ENCODE results near the gene CASKIN2. TPM values are rescaled to one million over a fixed set of nuclear protein-coding genes. Genes with fewer than 3 reads are reported as not detected.
A peak's percentile ranks its signal among the peaks of the same experiment; 100 is the strongest.

CASKIN2 gene, protein sequence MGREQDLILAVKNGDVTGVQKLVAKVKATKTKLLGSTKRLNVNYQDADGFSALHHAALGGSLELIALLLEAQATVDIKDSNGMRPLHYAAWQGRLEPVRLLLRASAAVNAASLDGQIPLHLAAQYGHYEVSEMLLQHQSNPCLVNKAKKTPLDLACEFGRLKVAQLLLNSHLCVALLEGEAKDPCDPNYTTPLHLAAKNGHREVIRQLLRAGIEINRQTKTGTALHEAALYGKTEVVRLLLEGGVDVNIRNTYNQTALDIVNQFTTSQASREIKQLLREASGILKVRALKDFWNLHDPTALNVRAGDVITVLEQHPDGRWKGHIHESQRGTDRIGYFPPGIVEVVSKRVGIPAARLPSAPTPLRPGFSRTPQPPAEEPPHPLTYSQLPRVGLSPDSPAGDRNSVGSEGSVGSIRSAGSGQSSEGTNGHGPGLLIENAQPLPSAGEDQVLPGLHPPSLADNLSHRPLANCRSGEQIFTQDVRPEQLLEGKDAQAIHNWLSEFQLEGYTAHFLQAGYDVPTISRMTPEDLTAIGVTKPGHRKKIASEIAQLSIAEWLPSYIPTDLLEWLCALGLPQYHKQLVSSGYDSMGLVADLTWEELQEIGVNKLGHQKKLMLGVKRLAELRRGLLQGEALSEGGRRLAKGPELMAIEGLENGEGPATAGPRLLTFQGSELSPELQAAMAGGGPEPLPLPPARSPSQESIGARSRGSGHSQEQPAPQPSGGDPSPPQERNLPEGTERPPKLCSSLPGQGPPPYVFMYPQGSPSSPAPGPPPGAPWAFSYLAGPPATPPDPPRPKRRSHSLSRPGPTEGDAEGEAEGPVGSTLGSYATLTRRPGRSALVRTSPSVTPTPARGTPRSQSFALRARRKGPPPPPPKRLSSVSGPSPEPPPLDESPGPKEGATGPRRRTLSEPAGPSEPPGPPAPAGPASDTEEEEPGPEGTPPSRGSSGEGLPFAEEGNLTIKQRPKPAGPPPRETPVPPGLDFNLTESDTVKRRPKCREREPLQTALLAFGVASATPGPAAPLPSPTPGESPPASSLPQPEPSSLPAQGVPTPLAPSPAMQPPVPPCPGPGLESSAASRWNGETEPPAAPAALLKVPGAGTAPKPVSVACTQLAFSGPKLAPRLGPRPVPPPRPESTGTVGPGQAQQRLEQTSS (N-terminal part only)
- 6.7 and 7.4 TPM in 2 replicates for total RNA-seq (2014; rRNA removed; shearing (Covaris generic))
- 5.0 and 5.1 TPM in 2 replicates for polyA plus RNA-seq (2015; cell fraction: cytosol; rRNA removed)
- 9.8 and 10.2 TPM in 2 replicates for polyA plus RNA-seq (2015; cell fraction: nucleus; rRNA removed)

DNA sequence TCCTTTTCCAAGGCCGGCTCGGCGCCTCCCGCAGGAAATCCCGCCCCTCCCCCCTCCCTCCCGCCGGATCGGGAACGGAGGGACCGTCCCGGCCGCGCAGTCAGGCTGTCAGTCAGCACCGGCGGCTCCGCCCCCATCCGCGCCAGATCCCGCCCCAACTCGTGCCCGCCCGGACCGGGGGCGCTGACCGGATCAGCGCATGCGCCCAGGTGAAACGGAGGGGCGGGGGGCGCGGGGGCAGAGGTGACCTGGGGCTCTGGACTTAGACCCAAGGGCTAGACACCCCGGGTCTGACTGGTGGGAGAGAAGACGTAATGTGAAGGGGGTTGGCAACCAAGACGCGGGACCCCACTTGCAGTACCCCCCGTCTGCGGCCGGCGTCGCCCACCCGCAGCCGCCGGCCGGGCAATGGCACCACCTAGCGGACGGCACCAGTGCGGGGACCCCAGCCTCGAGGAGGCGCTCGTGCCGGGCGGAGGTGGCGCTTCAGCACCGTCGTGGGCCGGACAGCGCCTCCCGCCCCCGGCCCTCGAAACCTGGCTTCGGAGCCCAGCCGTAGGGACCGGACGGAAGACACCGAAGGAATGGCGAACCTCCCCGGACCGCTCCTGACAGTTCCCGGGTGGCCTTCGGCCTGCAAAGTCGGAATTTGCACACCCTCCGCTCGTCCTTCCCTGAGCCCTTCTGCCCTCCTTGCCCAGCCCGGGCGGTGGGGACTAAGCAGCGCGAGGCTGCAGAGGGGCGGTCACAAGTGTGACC is at the start of gene CASKIN2:
CASKIN2 (minus strand) TSS at position 42 of the 759 bp plus-strand sequence. CDS start 1,733 bp downstream, outside the sequence.
- DNase-seq (ENCODE audit: low read depth), result peak; percentile 80

DNA sequence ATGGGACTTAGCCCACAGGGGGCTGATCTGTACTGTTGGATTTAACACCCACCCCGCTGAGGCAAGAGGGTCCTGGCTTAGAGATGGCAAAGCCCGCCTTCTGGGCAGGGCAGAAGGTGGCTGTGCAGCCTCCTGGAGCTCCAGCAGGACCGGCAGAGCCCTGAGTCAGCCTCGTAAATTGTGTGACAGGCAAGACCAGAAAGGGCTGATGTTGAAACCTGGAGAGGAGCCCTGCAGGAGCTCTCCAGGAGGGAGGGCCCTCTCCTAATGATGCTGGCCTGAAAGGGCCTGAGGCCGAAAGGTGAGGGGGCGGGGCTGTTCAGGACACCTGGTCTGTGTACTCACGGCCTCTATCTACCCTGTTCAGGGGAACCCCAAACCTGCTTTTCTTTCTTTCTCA is 49.7 kb upstream of the CASKIN2 start:
- DNase-seq (ENCODE audit: low read depth), result peak; percentile 22

DNA sequence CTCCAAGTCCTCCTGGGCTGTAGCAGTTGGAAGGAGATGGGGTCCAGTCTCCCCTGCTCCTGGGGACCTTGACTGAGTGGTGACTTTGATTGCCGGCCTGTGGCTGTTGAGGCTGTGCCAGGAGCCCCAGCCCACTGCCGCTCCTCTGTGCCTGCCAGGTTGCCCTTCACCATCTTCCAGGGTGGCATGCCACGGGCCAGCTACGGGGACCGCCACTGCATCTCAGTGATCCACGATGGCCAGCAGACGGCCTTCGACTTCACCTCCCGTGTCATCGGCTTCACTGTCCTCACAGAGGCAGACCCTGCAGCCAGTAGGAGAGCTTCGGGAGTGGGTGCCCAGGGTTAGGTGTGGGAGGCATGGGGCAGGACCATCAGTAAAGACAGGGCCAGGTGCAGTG is 48.9 kb upstream of the CASKIN2 start:
- DNase-seq (ENCODE audit: low read depth), result no peak

DNA sequence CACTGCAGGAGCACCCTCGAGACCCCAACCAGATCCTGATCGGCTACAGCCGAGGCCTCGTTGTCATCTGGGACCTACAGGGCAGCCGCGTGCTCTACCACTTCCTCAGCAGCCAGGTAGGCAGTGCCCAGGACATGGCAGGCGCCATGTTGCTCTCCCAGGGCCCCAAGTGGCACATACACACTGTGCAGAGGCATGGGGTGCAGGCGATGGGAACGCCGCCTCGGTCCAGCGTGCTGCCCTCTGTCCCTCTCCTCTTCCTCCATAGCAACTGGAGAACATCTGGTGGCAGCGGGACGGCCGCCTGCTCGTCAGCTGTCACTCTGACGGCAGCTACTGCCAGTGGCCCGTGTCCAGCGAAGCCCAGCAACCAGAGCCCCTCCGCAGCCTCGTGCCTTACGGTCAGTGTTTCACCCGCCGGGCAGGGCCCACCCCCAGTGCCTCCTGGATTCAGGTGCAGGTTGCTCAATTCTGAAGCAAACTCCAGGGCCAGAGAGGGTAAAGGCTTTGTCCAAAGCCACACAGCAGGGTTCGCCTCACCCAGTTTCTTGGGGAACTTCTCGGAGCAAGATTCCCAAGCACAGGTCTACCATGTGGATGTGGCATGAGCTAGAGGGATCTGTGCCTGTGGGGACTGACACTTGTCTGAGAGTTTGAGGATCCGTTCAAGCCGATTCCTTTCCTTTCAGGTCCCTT is 47.9 kb upstream of the CASKIN2 start:
- no peak for DNase-seq (ENCODE audit: low read depth)

DNA sequence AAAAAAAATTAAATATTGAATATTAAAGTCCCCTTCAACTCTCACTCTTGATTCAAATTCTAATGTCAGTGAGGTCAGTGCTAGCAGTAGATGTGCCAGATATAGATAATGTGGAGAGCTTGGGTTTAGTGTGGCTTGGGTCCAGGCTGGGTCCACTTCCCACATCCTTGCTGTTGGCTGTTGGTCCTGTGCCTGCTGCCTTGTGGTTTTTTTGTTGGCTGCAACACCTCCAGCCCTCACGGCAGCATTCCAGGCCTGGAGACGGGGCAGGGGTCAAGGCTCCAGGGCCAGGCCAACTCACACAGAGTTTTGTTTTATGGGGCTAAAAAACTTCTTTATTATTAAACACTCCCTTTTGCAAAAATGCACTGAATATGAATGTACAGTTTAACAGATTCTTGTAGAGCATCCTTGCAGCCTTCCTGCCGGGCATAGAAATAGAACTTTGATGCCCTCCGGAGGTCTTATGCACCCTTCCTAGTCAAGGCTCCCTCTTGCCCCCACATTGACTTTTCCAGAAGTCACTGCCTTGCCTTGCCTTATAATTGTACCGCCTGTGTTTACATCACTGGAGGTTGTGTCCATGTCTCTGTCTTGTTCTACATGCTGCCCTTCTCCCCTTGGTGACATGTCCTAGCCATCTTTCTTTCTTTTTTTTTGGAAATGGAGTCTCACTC is 46.7 kb upstream of the CASKIN2 start:
- DNase-seq (ENCODE audit: low read depth), result no peak

DNA sequence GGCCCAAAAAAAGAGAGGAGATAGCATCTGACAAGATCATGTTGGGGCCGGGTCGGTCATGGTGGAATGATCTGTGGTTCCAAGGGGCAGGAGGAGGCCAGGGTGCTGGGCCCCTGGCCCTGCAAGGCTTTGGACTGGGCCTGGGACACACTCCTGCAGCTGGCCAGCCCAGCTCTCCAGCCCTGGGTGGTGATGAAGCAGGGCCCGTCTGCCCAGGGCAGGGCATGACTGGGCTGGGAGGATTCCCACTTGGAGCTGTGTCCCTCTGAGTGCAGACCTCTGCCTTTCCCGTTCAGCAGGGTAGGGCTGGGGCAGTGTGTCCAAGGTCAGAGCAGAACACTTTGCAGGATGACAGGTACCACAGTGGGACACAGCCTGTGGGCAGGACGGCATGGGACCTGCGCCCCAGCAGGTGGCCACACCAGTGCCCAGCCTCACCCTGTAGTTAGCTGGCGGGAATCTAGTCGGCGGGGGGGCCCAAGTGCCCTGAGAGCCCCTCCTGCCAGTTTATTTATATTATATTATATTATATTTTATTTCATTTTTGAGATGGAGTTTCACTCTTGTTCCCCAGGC is 44.7 kb upstream of the CASKIN2 start:
- DNase-seq (ENCODE audit: low read depth), result no peak

DNA sequence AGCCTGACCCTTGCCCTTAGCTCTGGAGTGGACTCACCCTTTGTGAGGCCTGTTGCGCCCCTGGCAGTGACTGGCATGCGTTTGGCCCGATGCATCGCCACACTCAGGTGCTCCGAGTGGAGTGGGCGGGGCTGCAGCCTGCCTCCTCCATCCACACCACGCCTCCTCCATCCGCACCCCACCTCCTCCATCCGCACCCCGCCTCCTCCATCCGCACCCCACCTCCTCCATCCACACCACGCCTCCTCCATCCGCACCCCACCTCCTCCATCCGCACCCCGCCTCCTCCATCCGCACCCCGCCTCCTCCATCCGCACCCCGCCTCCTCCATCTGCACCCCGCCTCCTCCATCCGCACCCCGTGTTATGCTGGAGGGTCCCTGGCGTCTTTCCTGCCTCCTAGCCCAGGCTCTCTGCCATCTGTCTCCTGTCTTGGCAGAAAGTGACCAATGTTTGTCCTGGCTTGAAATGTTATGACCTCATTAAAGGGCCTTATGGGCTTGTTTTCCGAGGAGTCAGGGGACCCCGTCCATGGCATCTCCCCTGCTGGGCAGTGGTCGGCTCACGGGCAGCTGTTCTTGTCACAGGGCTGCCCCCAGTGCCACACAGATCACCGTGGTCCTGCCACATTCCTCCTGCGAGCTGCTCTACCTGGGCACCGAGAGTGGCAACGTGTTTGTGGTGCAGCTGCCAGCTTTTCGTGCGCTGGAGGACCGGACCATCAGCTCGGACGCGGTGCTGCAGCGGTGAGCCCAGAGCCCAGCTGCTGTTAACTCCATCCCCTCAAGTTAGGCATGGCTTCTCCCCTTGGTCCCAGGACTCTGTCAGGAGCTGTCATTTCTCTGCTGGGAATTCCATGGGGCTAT is 43.6 kb upstream of the CASKIN2 start:
- DNase-seq (ENCODE audit: low read depth), result no peak

DNA sequence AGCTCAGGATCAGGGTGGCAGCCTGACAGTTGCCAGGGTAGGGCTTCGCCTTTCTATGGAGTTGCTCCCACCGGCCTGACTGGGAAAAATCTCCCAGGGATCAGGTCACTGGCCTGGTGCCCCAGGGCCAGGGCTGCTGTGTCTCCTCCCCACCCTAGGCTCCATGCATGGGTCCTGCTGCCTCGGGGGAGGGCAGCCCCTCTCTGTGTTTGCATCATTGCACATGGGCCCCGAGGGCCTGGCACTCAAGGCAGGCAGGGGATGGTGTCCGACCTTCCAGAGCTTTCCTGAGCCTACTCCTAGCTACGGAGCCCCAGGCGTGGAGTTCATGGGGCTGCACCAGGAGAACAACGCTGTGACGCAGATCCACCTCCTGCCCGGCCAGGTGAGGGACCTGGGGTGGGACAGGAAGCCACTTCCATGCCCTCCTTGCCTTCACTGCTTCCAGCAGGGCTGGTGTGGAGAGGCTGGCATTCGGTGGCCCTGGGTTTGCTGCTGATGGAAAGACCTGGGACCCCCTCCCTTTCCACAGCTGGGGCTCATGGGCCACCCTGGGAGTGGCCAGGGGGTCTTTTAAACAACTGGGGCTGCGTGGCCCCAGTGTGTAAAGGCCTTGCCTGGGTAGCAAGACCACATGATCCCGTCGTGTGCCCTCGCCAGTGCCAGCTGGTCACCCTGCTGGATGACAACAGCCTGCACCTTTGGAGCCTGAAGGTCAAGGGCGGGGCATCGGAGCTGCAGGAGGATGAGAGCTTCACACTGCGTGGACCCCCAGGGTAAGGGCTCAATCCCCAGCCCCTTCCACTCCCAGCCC is 42.7 kb upstream of the CASKIN2 start:
- DNase-seq (ENCODE audit: low read depth), result no peak

DNA sequence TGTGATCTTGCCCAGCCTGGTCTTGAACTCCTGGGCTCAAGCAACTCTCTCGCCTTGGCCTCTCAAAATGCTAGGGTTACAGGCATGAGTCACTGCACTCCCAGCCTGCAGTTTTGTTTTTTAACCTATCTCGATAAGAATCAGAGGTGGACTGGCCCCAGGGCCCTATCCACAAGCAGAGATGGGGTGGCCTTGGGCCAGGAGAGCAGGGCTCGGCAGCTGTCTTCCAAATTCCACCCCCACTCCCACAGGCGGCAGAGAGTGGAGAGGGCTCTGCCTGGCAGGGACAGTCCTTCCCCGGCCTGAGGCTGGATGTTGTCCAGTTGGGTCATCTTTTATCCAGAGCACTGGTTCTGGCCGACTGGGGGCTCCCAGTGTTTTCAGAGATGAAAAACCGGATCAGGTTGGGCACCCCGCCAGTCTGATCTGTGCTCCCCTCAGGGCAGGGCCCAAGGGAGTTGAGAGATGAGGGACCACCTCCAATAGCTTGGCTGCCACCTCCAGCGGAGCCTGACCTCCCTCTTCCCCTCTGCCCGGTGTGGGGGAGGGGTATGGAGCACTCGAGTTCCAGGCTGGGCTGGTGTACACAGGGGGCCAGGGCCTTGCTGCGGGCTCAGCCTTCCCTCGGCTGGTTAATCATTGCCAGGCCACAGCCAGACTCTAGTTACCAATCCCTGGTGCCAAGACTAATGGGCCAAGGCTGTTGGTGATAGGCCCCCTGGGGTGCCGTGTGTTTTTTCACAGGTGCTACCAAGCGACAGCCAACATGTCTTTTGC is 41.9 kb upstream of the CASKIN2 start:
- DNase-seq (ENCODE audit: low read depth), result no peak

DNA sequence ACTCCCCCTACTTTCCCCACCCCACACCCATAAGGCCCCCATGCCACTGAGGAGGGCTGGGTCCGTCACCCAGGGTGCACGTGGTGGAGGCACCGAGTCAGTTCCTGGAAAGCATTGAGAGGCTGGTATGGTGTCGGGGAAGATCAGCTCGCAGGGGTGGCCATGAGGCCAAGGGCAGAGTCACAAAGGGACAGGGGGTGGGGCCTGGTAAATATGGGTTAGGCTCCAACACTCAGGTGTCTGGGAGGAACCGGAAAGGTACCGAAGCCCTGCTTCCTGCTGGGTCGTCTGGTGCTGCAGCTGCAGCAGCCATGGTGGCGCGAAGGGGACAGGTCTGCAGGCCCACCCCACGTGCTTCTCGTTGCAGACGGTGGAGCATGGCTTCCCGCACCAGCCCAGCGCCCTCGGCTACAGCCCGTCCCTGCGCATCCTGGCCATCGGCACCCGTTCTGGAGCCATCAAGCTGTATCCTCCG is 40.4 kb upstream of the CASKIN2 start:
- DNase-seq (ENCODE audit: low read depth), result no peak

DNA sequence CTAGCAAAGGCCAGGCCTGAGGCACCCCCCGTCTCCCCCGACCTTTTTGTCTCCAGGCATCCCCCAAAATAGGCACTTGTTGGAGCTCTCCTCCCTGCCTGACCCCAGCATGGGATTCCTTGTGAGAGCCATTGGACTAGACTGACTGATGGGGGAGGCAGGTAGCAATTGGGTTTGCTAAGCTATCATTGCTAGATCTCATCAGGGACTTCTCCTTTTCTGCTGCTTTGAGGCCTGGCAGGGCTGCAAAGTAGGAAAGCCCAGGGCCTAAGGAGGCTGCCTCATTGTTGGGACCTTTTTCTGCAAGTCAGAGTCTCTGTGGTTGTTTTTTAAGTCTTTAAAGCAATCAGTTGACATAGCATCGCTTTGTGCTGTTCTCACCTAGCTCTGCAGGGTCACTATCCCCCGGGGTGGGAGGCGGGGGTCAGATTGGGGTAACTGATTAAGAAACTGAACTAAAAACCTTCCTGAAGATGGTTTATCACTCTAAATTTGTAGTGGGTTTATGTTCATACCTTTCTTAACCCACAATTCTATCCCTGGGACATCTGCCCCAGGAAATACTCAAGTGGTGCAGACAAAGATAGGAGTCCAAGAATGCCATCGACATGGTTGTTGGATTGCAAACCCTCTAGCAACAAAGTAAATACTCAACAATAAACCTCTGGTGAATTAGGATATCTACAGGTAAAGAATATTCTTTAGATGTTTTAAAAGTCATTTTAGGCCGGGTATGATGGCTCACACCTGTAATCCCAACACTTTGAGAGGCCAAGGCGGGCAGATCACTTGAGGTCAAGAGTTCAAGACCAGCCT is 38.2 kb upstream of the CASKIN2 start:
- no peak for DNase-seq (ENCODE audit: low read depth)

DNA sequence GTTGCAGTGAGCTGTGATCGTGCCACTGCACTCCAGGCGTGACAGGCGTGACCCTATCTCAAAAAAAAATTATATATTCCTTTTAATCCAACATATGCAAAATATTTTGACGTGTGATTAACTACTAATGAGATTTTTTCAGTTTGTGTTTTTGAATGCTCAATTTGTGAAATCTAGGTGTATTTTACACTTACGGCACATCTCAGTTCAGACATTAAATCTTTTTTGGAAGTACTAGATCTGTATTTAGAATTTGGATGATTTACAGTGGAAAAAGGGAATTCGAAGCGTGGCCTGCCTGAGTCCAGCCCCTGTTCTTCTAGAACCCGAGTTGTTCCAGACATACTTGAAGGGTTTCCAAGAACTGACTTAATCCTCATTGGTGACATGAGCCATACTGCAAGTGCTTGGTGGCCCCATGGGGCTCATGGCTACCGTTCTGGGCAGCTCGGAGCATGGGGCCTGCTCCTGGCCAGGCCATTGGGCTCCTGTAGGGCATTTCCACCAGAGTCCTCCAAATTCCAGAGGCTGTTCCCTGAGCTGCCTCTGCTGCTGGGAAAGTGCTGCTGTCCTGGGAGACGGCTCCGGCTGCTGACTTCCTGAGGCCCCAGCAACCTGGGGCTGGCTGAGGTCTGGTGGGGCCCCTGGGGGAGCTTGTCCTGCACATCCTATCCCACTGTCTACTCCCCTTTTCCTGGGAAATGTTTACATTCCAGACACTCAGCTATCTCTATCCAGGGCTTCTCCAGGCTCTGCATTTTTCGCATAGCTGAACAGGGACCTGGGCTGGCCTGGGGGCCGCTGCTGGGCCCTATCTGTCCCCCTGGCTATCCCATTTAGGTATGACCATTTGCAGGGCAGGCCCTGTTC is 37.3 kb upstream of the CASKIN2 start:
- DNase-seq (ENCODE audit: low read depth), result no peak

DNA sequence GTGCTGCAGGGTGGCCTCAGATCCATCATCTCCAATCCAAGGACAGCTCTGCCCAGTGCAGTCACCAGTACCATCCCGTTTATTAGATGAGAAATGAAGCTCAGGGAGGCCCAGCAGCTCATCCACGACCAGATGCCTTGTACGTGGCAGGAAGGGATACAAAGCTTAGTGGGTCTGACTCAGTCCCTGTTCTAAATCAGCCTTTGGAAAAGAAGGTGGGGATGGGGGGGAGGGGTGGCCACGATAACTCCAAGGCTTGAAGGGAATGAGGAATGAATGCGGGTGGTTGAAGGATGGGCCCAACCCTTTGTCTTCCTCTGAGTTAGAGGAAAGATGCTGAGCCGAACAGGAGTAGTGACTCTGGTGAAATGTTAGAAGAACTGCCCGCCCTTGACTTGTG is 35.9 kb upstream of the CASKIN2 start:
- no peak for DNase-seq (ENCODE audit: low read depth)

DNA sequence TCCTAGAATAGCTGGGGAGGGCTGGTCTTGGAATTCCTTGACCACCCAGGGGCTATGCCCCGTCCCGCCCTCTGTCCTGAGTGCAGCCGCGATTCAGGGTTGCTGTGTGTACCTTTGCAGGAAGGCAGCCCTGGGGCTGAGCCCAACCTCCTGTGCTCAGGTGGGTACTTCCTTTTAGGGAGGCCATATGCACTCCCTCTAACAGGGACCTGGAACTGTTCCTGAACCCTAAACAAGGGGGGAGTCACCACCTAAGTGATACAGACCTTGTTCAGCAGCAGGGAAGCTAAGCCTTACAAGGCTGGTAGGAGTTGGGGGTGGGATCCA is 34.8 kb upstream of the CASKIN2 start:
- no peak for DNase-seq (ENCODE audit: low read depth)

Data from HT1080 (cell line).